Myocyte (in vitro differentiated cells): ENCODE measurements around the gene FUS. TPM values are rescaled to one million over a fixed set of nuclear protein-coding genes. Genes with fewer than 3 reads are reported as not detected.
"Not testable (repeated sequence)": the region's sequence is repeated elsewhere in the genome, so short reads cannot be mapped to it uniquely, and the experiment has no call there.

ENCODE experiments used
- DNase-seq: peaks from one replicate; pipeline ENCODE4 v3.0.0-alpha.2; 2012; ENCODE audit warnings: low read depth
- total RNA-seq: library from RNA; depleted of rRNA; stranded (reverse); fragments of >200 nt; gene quantifications from 2 replicates; pipeline ENCODE4 v1.2.3, GENCODE V29; 2014

Gene FUS
- total RNA-seq, 1 donor from 2014 or later, result 18.3 TPM

GRCh38 chr16:31184888-31185287 is 4.9 kb downstream of the FUS start:
- DNase-seq, result no peak

GRCh38 chr16:31185339-31185738 is 5.4 kb downstream of the FUS start:
- no peak for DNase-seq

GRCh38 chr16:31186176-31186575 is 6.2 kb downstream of the FUS start:
- DNase-seq, result no peak

GRCh38 chr16:31186930-31187807 is 7.2 kb downstream of the FUS start:
- no peak for DNase-seq

- no peak for DNase-seq
Observed at GRCh38 chr16:31187808-31188189, 7.9 kb downstream of the FUS start.

- DNase-seq, result no peak
Observed at GRCh38 chr16:31188450-31189411, 8.8 kb downstream of the FUS start.

GRCh38 chr16:31189412-31189778 is 9.5 kb downstream of the FUS start:
- no peak for DNase-seq

GRCh38 chr16:31190061-31190460 is 10.1 kb downstream of the FUS start:
- no peak for DNase-seq

GRCh38 chr16:31190818-31191444 is 11.0 kb downstream of the FUS start:
- no peak for DNase-seq

GRCh38 chr16:31191697-31192428 is 11.9 kb downstream of the FUS start:
- no peak for DNase-seq

- DNase-seq, result no peak
Observed at GRCh38 chr16:31192856-31193642, 13.1 kb downstream of the FUS start.

GRCh38 chr16:31193874-31194273 is 13.9 kb downstream of the FUS start:
- DNase-seq, result no peak

- DNase-seq, result no peak
Observed at GRCh38 chr16:31194898-31195297, 15.0 kb downstream of the FUS start.

GRCh38 chr16:31195861-31196260 is 15.9 kb downstream of the FUS start:
- not testable (repeated sequence) for DNase-seq

- DNase-seq, result no peak
Observed at GRCh38 chr16:31196324-31197088, 16.6 kb downstream of the FUS start.

GRCh38 chr16:31198207-31198882 is 18.4 kb downstream of the FUS start:
- no peak for DNase-seq

- no peak for DNase-seq
Observed at GRCh38 chr16:31199430-31200041, 19.6 kb downstream of the FUS start.

- DNase-seq, result not testable (repeated sequence)
Observed at GRCh38 chr16:31200111-31200510, 20.2 kb downstream of the FUS start.
